ENCODE data around the gene TDRD6.
"Not testable (repeated sequence)": the region's sequence is repeated elsewhere in the genome, so short reads cannot be mapped to it uniquely, and the experiment has no call there.

The TDRD6 gene, protein sequence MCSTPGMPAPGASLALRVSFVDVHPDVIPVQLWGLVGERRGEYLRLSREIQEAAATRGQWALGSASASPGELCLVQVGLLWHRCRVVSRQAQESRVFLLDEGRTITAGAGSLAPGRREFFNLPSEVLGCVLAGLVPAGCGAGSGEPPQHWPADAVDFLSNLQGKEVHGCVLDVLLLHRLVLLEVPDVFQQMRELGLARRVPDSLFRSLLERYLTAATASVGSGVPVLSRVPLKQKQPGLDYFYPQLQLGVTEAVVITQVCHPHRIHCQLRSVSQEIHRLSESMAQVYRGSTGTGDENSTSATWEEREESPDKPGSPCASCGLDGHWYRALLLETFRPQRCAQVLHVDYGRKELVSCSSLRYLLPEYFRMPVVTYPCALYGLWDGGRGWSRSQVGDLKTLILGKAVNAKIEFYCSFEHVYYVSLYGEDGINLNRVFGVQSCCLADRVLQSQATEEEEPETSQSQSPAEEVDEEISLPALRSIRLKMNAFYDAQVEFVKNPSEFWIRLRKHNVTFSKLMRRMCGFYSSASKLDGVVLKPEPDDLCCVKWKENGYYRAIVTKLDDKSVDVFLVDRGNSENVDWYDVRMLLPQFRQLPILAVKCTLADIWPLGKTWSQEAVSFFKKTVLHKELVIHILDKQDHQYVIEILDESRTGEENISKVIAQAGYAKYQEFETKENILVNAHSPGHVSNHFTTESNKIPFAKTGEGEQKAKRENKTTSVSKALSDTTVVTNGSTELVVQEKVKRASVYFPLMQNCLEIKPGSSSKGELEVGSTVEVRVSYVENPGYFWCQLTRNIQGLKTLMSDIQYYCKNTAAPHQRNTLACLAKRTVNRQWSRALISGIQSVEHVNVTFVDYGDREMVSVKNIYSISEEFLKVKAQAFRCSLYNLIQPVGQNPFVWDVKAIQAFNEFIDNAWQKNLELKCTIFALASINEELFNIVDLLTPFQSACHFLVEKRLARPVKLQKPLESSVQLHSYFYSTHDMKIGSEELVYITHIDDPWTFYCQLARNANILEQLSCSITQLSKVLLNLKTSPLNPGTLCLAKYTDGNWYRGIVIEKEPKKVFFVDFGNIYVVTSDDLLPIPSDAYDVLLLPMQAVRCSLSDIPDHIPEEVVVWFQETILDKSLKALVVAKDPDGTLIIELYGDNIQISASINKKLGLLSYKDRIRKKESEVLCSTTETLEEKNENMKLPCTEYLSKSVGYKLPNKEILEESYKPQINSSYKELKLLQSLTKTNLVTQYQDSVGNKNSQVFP (N-terminal part only)

DNA sequence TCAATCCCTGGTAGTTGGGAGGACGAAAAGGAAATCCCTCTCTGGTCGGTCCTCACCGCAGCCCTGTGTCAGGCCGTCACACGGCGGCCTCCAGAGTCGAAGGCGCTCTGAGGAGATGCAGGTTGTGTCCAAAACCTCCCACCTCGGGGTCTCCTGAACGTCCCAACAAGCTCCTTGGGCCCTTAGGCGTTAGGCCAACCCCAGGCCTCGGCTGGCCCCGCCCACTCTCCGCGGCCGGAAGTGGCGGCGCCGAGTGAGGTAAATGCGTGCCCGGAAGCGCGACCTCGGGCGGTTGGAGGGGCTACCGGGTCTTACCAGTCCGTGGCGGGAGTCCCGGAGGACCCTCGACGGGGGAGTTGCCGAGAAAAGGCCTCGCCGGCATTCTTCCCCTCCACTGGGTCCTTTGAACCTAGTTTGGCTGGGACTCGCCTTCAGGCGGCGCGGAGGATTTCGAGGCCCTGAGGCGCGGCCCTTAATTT, at the start of gene TDRD6:
TSS of gene TDRD6 (plus strand) at position 267 of the 479 bp plus-strand sequence. CDS start 244 bp downstream, outside the sequence.
- no peak for DNase-seq

DNA sequence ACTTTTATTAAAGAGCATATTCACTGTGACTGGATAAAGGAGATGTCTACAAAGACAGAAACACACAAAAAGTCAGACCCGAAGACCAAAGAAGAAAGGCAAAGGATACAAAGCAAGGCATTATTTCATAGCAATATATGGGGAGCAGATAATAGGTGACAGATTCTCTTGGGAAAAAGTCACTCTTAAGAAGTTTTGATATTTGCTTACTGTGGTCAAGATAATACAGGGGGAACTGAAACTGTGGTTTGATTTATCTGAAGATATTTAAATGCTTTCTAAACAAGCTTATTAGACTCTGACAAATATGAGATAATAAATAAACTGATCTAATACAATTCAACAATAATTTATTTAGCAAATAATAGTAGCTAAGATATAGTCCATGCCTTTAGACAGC, 49.8 kb upstream of the TDRD6 start:
- DNase-seq = no peak

DNA sequence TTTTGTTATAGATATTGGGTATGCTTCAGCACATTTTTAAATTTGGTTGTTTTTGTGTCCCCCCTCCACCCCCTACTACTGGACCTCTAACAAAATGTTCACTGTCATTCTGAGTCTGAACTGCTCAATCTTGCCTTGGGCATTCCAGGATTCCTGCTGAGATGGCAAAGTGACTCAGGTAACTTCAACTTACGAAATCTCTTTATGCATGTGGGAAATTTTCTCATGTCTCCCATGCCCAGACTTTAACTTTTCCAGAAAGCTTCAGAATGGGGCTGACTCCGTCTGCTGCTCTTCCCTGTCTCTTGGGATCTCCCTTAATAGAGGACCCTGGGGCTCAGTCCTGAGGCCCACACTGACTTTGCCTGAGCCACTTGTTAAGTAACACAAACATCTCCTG, 49.0 kb upstream of the TDRD6 start:
- DNase-seq = no peak

GRCh38 chr6:46642928-46643751, 44.5 kb upstream of the TDRD6 start:
- no peak for DNase-seq

- DNase-seq = no peak
These were observed 42.4 kb upstream of the TDRD6 start for GRCh38 chr6:46645265-46645664.

DNA sequence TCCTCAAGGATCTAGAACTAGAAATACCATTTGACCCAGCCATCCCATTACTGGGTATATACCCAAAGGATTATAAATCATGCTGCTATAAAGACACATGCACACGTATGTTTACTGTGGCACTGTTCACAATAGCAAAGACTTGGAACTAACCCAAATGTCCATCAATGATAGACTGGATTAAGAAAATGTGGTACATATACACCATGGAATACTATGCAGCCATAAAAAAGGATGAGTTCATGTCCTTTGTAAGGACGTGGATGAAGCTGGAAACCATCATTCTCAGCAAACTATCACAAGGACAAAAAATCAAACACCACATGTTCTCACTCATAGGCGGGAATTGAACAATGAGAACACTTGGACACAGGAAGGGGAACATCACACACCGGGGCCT, 39.6 kb upstream of the TDRD6 start:
- DNase-seq = not testable (repeated sequence)

DNA sequence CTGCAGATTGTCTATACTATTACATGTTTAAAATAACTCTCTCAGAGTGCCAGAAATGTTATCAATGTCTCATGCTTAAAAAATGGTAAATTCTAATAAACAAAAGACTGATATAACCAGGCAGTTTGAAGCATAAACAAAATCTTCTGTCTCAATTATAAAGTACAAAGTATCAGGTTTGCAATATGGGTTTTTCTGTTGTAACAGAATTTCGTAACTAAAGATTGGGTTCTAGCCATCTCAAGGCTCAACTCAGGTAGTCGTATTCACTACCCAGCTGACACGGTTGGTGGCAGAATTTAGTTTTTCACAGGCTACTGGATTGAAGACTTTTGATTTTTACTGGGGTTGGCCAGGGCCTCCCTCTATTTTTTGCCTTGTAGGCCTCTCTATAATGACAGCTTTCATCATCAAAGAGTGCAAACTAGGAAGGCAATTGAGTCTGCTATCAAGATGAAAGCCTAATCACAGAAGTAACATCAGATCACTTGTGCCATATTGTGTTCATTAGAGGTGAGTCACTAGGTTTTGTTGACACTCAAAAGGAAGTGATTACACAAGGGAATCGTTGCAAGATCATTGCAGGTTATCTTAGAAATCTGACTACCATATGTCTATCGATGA, 38.7 kb upstream of the TDRD6 start:
- no peak for DNase-seq

DNA sequence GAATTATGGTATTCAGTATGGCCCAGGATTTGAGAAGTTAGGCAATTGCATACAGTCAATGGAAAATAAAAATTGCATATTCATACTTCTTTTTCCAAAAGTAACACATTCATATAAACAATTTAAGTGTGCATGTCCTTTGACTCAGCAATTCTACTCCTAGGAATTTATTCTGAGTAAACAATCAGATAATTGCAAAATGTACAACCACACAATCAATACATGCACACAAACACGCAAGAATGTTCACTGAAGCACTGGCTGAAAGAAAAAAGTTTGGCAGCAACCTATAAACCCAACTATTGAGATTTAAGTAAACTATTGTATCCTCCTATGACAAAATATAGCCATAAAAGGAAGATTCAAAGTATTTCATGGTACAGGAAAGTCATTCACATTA, 36.7 kb upstream of the TDRD6 start:
- DNase-seq = no peak

DNA sequence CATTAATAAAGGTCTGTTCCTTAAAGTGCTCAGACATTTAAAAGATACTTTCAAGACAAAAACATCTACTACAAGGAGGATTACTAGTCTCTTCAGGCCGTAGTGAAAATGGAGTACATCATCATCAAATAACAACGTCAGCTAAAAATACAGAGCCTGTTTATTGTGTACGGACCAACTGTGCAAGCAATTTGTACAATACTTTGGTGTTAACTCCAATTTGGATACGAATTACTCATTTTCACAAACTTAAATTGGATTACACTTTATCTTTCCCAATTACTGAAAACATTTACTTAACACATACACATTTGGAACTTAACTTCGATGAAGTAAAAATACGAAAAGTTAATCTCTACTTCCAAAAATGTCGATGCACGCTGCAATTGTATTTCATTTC, 35.9 kb upstream of the TDRD6 start:
- no peak for DNase-seq

- DNase-seq = no peak
These were observed 35.5 kb upstream of the TDRD6 start for GRCh38 chr6:46652232-46652602.

DNA sequence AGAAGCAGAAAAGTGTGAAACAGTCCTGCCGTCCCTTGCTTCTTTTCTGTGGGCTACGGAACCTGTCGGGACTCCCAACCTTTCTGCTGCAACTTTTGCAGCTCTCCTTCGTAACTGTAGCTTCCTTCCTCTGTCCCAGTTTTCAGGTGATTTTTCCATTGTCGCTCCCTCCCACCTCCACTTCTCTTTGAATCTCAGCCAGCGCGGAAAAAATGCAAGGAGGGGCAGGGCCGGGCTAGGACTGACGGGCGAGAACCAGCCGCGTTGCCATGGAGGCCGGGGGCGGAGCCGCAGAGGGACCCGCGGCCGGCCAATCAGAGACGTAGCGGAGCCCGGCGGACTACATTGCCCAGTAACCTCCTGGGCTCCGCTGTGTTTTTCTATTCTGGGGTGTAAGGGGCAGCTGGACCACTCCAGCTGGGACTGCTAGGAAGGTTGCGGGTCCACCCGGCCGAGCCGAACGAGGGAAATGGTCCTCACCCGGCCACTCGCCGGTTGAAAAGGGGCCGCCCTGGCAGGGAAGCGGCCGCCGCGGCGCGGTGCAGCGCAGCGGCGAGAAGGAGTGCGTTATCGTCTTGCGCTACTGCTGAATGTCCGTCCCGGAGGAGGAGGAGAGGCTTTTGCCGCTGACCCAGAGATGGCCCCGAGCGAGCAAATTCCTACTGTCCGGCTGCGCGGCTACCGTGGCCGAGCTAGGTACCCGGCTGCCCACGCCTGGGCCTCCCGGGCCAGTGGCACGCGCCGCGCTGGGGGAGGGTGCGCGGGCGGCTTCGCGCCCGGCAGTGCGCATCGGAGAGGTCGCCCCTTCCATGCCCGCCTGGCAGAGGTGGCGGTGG, 34.9 kb upstream of the TDRD6 start, which contains the start of the genes CYP39A1 and SLC25A27:
TSS of gene CYP39A1 (minus strand) at position 216 of the 836 bp plus-strand sequence. CDS start 236 bp downstream, outside the sequence.
TSS of gene SLC25A27 (plus strand) at position 373 of the 836 bp plus-strand sequence. CDS start at position 591, 218 bp downstream.
- DNase-seq = peak; percentile 75

DNA sequence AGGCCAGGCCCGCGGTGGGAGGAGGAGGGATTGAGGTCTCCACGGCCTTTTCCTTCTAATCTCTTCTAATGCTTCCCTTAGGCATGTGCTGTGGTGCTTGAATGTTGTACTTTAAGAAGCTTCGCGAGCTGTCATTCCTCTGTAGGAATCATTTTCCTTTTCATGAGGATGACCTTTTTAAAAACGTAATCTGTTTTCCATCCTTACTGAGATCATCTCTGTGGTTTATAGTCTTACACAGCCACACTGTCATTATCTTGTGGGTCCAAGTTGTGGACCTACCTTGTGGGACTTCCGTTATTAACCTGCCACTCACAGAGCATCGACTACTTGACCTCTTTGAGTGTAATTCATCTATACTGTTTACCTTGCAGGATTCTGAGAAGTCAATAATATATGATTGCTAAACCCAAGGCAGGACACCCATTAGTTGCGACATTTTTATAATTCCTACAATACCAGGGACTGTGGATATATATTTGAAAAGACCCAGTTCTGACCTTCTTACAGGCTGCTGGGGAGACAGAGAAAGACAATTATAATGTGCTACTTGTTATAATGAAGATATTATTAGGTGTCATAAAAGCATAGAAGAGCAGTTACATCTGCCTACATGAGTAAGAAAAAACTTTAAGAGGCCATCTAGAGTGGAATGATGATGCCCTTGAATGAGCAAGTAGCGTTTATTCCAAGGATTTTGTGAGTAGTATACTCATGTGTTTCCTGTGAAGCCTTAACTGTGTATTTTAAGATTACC, 34.1 kb upstream of the TDRD6 start:
- DNase-seq = no peak

DNA sequence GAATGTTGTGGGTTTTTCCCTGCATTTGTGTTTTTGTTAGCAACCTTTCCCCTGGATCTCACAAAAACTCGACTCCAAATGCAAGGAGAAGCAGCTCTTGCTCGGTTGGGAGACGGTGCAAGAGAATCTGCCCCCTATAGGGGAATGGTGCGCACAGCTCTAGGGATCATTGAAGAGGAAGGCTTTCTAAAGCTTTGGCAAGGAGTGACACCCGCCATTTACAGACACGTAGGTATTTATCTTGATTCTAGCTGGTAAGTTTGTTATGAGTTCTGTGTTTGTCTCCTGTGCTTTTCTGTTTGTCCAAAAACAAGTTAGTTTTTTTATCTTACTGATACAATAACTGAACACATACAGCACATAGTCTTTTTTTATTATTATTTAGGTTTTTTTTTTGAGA, 31.9 kb upstream of the TDRD6 start:
- no peak for DNase-seq

- DNase-seq = no peak
These were observed 30.0 kb upstream of the TDRD6 start for GRCh38 chr6:46657642-46658041.

DNA sequence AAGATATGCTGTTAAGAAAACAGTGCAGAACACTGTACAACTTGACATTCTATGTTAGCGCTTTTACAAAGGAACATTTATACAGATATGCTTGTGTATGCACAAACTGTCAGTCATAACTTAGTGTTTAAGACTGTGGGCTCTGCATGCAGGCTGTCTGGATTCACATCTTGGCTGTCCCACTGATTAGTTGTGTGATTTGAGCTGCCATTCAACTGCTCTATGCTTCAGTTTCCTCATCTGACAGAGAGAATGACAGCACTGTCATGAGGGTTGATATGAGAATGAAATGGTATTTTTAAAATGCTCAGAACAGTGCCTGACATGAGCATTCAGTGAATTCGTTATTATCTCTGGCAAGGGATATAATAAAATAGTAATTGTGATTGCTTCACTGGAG, 26.2 kb upstream of the TDRD6 start:
- no peak for DNase-seq

DNA sequence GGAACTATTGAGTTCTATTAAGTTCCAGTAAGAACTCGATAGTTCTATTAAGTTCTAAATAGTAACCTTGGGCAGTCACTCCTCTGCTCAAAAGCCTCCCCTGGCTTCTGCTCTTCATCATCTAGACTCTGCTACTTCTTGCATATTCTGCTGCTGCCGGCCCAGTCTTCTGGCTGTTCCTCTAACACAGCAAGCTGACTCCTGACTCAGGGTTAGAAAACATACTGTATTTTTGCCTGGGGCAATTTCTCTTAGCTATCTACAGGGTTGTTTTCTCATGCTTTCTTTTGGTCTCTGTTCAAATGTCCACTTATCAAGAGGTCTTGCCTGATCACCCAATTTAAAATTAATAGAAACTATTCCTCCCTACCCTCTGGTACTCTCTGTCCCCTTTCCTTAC, 20.3 kb upstream of the TDRD6 start:
- no peak for DNase-seq

DNA sequence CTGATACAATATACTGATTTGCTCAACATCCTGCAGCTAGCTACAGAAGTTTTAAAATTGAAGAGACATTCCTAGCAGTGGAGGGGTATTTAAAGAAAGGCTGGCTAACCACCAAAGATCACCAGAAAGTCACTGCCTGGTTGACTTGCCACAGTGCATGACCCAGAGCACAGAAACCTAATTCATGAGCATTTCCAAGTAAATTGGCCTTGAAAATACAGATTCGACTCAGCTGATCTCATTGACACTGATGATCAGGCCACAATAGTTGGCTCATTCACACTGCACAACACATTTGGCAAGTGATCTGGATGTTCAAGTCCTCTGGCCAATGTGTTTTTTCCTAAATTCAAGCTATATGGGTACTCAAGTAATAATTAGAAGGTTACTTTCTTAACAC, 13.3 kb upstream of the TDRD6 start:
- no peak for DNase-seq

GRCh38 chr6:46676604-46677313, 10.9 kb upstream of the TDRD6 start:
- DNase-seq = no peak

DNA sequence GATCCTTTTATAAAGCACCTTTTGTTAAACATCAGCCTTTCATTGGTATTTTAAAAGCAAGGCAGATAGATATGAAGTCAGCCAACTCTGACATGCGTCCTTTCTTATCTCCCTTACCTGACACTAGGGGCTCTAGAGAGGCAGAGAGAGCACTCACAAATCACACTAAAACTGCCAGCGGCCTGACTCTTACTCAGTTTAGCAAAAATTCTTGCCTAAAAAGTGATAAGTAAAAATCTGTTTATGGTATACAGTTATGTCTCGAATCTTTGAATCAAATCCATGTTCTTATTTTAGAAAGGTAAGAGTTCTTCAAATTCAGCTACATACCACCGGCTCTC, 10.4 kb upstream of the TDRD6 start:
- DNase-seq = no peak
